HEK293T (cell line): Measurements from ENCODE around the gene NPAS3.

Experiments
- CTCF ChIA-PET: fragments of 350-600 bp; formaldehyde crosslinking; extraction: SDS; loops from one replicate; lab custom pipeline; 2021; ENCODE audit warnings: antibody characterized with exemption, inconsistent platforms; lab: Yijun Ruan, JAX
- POLR2A ChIA-PET: fragments of 350-600 bp; formaldehyde crosslinking; extraction: SDS; loops from one replicate; lab custom pipeline; 2020; ENCODE audit warnings: antibody characterized with exemption, inconsistent platforms; lab: Yijun Ruan, JAX
- DNase-seq: peaks from one replicate; pipeline ENCODE4 v3.0.0; 2012; ENCODE audit warnings: mixed read lengths; ENCODE audit errors: extremely low spot score
- ARNT ChIP-seq: fragments of 450-650 bp; IDR thresholded peaks from 2 replicates; pipeline ENCODE4 v1.6.1; 2017; ENCODE audit warnings: mild to moderate bottlenecking
- BHLHE40 ChIP-seq: fragments of 450-650 bp; IDR thresholded peaks from 2 replicates; pipeline ENCODE4 v1.6.1; 2016; ENCODE audit warnings: mild to moderate bottlenecking, moderate library complexity, borderline replicate concordance
- CTBP1 ChIP-seq: fragments of 450-650 bp; IDR thresholded peaks from 2 replicates; pipeline ENCODE4 v1.6.1; 2016; ENCODE audit warnings: borderline replicate concordance
- ELF4 ChIP-seq: fragments of 450-650 bp; IDR thresholded peaks from 2 replicates; pipeline ENCODE4 v1.6.1; 2017; ENCODE audit warnings: antibody characterized with exemption
- FOXA1 ChIP-seq: fragments of 450-650 bp; IDR thresholded peaks from 2 replicates; pipeline ENCODE4 v1.6.1; 2016; ENCODE audit warnings: mild to moderate bottlenecking
- FOXK2 ChIP-seq: fragments of 450-650 bp; IDR thresholded peaks from 2 replicates; pipeline ENCODE4 v1.6.1; 2016; ENCODE audit warnings: mild to moderate bottlenecking
- FOXM1 ChIP-seq: fragments of 450-650 bp; IDR thresholded peaks from 2 replicates; pipeline ENCODE4 v1.6.1; 2017; ENCODE audit warnings: mild to moderate bottlenecking, borderline replicate concordance
- HDGF ChIP-seq: fragments of 450-650 bp; IDR thresholded peaks from 2 replicates; pipeline ENCODE4 v1.6.1; 2017; ENCODE audit warnings: antibody characterized with exemption, borderline replicate concordance
- L3MBTL2 ChIP-seq: fragments of 450-650 bp; conservative IDR thresholded peaks from 2 replicates; pipeline ENCODE4 v1.6.1; 2016; ENCODE audit warnings: mild to moderate bottlenecking
- LEF1 ChIP-seq: fragments of 450-650 bp; IDR thresholded peaks from 2 replicates; pipeline ENCODE4 v1.6.1; 2017; ENCODE audit warnings: mild to moderate bottlenecking, borderline replicate concordance
- NFRKB ChIP-seq: fragments of 450-650 bp; IDR thresholded peaks from 2 replicates; pipeline ENCODE4 v1.6.1; 2016; ENCODE audit warnings: mild to moderate bottlenecking, moderate library complexity
- SP1 ChIP-seq: fragments of 450-650 bp; IDR thresholded peaks from 2 replicates; pipeline ENCODE4 v1.6.1; 2017
- SUZ12 ChIP-seq: fragments of 450-650 bp; IDR thresholded peaks from 2 replicates; pipeline ENCODE4 v1.6.1; 2016; ENCODE audit warnings: mild to moderate bottlenecking
- TARDBP ChIP-seq: fragments of 450-650 bp; IDR thresholded peaks from 2 replicates; pipeline ENCODE4 v1.6.1; 2016
- ZNF384 ChIP-seq: fragments of 450-650 bp; IDR thresholded peaks from 2 replicates; pipeline ENCODE4 v1.6.1; 2016
- TF ChIP-seq, protein P1 (sequence below): fragments of 450-650 bp; IDR thresholded peaks from 2 replicates; pipeline ENCODE4 v1.6.1; 2016

NPAS3 gene

DNA sequence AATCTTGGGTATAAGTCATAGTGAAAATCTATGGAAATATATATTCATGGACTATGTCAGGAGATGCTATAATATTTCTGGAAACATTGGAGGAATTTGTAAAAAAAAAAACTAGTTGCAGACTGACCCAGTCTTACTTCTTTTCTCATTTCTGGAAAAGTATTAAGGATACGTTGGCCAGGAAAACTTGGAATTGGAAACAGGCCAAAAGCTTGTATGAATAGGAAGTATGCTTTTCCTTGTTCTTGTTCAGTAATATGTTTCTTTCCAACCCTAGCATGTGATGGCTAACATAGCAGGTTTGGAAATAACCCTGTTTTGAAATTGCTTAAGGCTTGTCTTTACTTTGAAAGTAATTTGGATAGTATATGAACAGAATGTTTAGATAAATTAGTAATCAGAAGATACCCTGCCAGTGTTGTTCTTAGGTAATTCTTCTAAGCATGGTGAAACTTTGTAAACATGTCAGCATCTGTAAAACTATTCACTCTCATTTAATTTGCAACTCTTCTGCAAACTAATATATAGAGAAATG lies 316.2 kb downstream of the NPAS3 start:
- no peak for TF ChIP-seq ARNT
- TF ChIP-seq SUZ12 = no peak
- TF ChIP-seq L3MBTL2 = no peak
- ChIA-PET POLR2A (no interaction called here), CTCF (no interaction called here)
- no peak for DNase-seq

DNA sequence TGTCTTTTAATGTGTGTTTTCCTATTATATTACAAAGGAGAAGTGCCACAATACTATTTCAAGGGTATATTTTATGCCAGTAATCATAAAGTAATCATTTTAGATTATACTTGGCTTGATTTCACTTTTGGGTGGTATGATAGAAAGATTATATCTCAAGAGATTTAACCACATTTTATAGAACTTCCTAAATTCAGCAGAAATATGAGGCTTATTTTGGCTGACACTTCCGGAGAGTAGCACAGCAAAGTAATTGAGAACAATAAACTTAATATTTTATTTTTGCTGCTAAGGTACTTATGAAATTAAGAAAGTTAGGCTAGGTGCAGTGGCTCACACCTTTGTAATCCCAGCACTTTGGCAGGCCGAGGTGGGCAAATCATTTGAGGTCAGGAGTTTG lies 319.1 kb downstream of the NPAS3 start:
- CTCF ChIA-PET = no interaction called here
- DNase-seq = no peak
- POLR2A ChIA-PET = no interaction called here
- no peak for TF ChIP-seq SUZ12
- TF ChIP-seq ARNT = no peak
- no peak for TF ChIP-seq NFRKB
- TF ChIP-seq FOXM1 = no peak
- TF ChIP-seq BHLHE40 = no peak
- no peak for TF ChIP-seq FOXK2
- TF ChIP-seq TARDBP = no peak
- TF ChIP-seq, protein P1, sequence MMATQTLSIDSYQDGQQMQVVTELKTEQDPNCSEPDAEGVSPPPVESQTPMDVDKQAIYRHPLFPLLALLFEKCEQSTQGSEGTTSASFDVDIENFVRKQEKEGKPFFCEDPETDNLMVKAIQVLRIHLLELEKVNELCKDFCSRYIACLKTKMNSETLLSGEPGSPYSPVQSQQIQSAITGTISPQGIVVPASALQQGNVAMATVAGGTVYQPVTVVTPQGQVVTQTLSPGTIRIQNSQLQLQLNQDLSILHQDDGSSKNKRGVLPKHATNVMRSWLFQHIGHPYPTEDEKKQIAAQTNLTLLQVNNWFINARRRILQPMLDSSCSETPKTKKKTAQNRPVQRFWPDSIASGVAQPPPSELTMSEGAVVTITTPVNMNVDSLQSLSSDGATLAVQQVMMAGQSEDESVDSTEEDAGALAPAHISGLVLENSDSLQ = no peak
- no peak for TF ChIP-seq CTBP1
- TF ChIP-seq ELF4 = no peak
- no peak for TF ChIP-seq FOXA1
- TF ChIP-seq HDGF = no peak
- no peak for TF ChIP-seq SP1
- TF ChIP-seq ZNF384 = no peak
- TF ChIP-seq L3MBTL2 = no peak

DNA sequence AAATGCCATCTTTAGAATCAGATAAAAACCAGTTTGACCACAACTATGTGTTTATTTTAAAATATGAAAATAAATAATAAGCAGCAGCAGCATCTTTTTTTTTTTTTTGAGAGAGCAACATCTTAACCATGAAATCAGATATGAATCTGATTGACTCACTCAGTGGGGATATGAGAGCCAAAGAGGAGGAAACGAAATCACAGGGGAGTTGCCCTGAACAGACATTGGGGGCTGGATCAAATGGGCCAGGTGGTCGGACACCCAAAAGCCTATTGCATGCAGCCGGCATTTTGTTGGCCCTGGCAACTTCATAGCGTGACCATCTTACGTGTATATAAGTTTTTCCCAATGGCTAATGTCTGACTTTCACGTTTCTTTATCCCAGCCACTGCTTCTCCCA lies 321.1 kb downstream of the NPAS3 start:
- TF ChIP-seq, protein P1 = no peak
- no peak for TF ChIP-seq SP1
- TF ChIP-seq ELF4 = no peak
- no peak for TF ChIP-seq TARDBP
- no peak for TF ChIP-seq BHLHE40
- TF ChIP-seq HDGF = no peak
- TF ChIP-seq SUZ12 = no peak
- DNase-seq = no peak
- ChIA-PET CTCF (interaction anchor here (0.6 kb wide), 1 partner anchor 21 kb away, joined by 3 read pairs; no protein-coding TSS in a partner anchor), POLR2A (no interaction called here)

DNA sequence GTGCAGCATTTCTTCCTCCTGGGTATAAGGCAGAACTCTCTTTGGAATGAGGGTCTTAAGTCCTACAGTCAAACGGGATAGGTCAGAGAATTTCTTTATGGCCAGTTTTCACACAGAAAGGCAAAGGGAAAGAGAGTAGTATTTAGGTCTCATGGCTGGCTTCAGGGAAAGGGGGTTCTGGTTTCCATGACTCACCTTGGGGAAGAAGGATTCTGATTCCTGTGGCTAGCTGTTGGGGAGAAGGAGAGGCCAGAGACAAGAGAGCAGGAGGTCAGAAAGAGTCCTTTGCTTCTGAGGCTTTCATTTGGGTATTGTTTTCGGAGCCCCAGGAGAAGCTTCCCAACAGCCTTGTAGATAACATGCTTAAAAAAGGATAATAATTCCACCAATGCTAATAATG lies 332.5 kb downstream of the NPAS3 start:
- no peak for TF ChIP-seq FOXA1
- TF ChIP-seq NFRKB = no peak
- TF ChIP-seq SUZ12 = no peak
- no peak for TF ChIP-seq ZNF384
- no peak for TF ChIP-seq L3MBTL2
- TF ChIP-seq ELF4 = no peak
- TF ChIP-seq FOXK2 = no peak
- no peak for TF ChIP-seq LEF1
- no peak for TF ChIP-seq BHLHE40
- TF ChIP-seq ARNT = no peak
- TF ChIP-seq, protein P1 = no peak
- TF ChIP-seq TARDBP = no peak
- TF ChIP-seq HDGF = no peak
- no peak for TF ChIP-seq SP1
- no peak for TF ChIP-seq FOXM1
- no peak for DNase-seq
- ChIA-PET POLR2A (no interaction called here), CTCF (no interaction called here)

DNA sequence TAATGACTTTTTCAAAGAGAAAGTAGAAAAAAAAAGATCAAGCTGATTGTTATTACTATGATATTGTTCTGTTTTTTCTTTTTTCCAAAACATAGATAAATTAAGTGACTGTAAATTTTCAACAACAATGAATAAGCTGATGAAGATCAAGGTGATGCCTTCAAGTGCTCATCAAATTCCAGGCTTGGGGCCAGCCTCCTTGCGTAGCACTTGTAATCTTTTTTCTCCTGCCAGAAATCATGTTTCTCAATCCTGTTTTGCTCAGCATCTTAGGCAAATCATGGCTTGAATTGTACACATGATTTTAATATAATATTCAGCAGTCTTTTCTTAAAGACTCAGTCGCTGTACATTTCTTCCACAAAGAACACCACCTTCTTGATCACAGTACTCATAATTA lies 333.2 kb downstream of the NPAS3 start:
- ChIA-PET POLR2A (no interaction called here), CTCF (no interaction called here)
- TF ChIP-seq ZNF384 (no peak), FOXM1 (no peak), TARDBP (no peak), L3MBTL2 (no peak), ELF4 (no peak), ARNT (no peak), CTBP1 (no peak), NFRKB (no peak), SUZ12 (no peak), HDGF (no peak), LEF1 (no peak)
- TF ChIP-seq, protein P1 = no peak
- DNase-seq = no peak

DNA sequence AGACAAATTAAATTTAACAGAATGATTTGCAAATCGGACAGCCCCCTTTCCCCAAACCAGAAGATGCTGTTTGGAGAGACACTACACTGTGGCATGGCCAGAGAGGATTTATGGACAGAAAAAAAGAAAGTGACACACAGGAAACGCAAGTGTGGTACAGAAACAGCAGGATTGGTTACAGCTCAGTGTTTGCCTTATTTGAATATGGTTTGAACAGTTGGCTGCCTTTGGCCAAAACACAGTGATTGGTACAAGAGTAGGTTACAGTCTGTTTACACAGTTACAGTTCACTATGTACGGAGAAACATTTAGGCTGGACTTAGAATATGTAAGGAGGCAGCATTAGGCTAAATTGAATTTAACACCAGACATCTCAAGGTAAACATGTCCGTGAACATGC lies 335.3 kb downstream of the NPAS3 start:
- TF ChIP-seq ZNF384 (no peak), NFRKB (no peak), CTBP1 (no peak), FOXA1 (no peak), L3MBTL2 (no peak), HDGF (no peak), FOXM1 (no peak)
- TF ChIP-seq, protein P1 = no peak
- no peak for DNase-seq
- ChIA-PET CTCF (interaction anchor here (0.6 kb wide), 1 partner anchor 520 kb away, joined by 3 read pairs; no protein-coding TSS in a partner anchor), POLR2A (no interaction called here)
